GM10266 (cell line): ENCODE measurements around the gene PDYN.

Experiments
- DNase-seq: peaks from one replicate; pipeline ENCODE4 v3.0.0; 2012; ENCODE audit errors: extremely low spot score
- TF ChIP-seq, protein P1 (sequence below): IDR thresholded peaks from 2 replicates; pipeline ENCODE4 v1.5.1; 2012; ENCODE audit warnings: mild to moderate bottlenecking, low read depth; ENCODE audit not compliant: control insufficient read depth, insufficient read depth; ENCODE audit errors: missing control alignments

PDYN gene

DNA sequence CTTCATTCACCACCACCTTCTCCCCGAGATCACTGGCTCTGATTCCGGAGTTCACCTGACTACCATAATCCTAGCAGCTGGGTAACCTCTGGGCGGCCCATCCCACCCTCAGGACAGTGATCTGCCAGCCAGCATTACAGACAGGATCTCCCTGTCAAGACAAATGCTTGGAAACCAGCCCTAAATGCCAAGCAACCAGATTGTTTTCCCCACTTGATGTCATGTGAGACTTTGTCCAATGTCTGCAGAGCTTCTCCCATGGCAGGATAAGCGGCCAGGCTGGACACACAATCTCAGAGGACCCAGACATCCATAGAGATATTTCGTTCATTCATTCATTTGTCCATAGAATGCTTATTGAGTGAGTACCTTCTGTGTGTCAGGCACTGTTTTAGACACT lies 32.5 kb downstream of the PDYN start:
- TF ChIP-seq, protein P1, sequence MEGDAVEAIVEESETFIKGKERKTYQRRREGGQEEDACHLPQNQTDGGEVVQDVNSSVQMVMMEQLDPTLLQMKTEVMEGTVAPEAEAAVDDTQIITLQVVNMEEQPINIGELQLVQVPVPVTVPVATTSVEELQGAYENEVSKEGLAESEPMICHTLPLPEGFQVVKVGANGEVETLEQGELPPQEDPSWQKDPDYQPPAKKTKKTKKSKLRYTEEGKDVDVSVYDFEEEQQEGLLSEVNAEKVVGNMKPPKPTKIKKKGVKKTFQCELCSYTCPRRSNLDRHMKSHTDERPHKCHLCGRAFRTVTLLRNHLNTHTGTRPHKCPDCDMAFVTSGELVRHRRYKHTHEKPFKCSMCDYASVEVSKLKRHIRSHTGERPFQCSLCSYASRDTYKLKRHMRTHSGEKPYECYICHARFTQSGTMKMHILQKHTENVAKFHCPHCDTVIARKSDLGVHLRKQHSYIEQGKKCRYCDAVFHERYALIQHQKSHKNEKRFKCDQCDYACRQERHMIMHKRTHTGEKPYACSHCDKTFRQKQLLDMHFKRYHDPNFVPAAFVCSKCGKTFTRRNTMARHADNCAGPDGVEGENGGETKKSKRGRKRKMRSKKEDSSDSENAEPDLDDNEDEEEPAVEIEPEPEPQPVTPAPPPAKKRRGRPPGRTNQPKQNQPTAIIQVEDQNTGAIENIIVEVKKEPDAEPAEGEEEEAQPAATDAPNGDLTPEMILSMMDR, result no peak
- no peak for DNase-seq

DNA sequence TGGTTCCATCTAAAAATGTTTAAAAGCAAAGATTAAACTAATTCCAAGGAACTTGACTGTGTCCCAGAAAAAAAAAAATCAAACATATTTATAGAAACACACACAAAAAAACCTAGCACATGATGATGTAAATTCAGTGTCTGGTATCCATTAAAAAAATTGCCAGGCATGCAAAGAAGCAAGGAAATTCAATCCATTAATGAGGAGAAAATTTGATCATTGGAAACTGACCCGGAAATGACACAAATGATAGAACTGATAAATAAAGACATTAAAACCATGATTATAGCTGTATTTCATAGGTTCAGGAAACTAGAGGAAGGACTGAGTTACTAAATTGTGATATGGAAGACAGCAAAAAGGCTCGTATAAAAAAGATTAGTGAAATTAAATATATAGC lies 34.7 kb downstream of the PDYN start:
- no peak for DNase-seq
- TF ChIP-seq, protein P1, result no peak

DNA sequence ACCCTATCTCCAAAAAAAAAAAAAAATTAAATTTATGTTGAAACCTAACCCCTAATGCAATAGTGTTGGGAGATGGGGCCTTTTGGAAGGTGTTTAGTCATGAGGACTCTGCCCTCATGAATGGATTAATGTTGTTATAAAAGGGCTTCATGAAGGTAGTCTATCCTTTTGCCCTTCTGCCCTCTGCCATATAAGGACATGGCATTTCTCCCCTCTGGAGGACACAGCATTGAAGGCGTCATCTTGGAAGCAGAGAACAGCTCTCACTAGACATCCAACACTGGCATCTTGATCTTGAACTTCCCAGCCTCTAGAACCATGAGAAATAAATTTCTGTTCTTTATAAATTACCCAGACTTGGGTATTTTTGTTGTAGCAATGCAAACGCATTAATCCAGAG lies 35.4 kb downstream of the PDYN start:
- no peak for DNase-seq
- TF ChIP-seq, protein P1, result no peak

DNA sequence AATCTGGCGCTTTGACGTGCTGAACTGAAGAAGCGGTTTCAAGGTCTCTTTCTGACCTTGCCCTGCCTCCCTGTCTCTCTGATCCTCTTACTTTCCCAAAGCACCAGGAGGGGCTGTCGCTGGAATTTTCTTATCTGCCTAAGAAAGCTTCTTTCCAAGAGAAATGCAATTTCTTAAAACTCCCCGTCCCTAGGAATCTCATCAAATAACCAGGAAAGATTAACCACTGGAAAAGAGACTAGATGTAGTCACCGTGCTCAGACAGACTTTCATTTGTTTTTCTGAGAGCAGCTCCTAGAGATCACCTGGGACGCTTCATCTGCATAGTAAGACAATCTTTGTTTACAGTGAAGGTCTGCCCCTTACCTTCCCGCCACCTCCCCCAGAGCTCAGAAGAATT lies 38.6 kb downstream of the PDYN start:
- TF ChIP-seq, protein P1, result no peak
- DNase-seq, result no peak

DNA sequence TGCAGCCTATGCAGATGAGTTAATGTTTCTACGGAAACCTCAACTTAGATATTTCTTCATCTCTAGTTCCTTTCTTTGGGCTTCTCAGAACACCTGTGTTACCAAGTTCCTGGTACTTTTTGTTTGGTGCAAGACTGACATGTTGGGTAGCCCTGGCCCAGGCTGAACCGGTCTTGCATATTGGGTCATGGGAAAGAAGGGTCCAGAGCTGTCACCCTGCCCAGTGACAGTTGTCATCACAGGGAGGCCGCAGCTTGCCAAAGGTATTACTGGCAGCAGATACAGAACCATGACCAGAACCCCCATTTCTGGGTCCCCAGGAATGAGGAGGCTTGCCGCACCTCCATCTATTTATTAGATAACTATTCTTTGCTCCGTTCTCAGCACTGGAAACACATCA lies 40.2 kb downstream of the PDYN start:
- TF ChIP-seq, protein P1, result no peak
- DNase-seq, result no peak

DNA sequence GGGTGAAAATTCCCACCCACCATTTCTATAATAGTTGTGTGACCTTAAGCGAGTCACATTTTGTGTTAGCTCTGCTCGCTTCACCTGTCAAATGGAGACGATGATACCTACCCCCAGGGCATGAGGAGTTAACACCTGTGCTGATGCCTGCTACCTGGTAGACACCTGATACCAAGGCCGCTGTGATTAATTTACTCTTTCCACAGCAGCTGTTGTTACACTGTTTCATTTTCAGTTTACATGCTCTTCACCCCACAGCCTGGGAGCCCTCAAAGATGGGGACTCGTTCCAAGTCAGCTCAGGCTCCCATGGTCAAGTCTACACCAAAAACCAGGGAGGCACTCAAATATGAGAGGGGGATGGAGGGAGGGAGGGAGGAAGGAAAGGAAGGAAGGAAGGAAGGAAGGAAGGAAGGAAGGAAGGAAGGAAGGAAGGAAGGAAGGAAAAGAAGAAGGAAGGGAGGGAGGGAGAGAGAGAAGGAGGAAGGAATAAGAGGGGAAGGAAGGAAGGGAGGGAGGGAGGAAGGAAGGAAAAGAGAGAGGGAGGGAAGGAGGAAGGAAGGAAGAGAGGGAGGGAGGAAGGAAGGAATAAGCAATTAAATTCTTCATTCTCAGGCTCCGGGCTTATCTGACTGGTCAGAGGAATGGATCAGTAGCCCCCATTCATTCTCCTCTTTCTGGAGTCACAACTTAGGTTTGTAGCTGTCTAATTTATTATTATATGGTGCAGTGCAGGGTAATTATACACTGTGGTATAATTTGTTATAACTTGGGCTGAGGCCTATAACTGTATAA lies 40.9 kb downstream of the PDYN start:
- DNase-seq, result peak; percentile 38
- TF ChIP-seq, protein P1, result no peak

DNA sequence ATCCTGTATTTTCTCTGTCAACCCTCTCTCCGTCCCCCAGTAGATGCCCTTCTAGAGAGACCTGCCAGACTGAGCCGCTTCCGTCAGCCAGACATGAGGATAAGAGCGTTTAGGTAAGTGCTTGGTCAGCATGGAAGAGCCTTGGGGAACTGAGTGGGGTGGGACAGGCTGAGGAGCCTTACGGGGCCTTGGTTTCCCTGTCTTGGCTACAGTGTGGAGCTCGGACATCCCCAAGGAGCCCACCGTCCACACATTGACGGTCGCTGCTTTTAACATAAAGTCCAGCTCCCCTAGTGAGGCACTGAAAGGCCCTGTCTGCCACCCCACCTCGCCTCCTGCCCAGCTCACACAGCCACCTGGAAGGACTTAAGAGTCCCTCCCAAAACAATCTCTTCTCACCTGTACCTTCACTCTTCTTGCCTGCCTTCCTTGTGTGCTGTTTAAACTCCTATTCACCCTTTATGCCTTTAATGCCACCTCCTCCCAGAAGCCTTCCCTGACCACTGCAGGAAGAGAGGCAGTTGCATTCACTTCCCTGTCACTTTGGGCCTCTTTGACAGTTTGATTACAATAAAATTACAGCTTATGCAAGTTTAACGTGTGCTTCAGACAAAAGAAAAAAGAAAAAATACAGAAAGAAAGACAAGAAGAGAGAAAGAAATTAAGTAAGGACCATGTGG lies 42.3 kb downstream of the PDYN start:
- DNase-seq, result no peak
- TF ChIP-seq, protein P1, result no peak
